GM12891 (cell line): ENCODE measurements around the gene DNHD1.

Experiments
- DNase-seq: peaks from one replicate; pipeline ENCODE4 v3.0.0; 2011; ENCODE audit warnings: low spot score; ENCODE audit not compliant: insufficient read length
- FAIRE-seq: peaks from 2 replicates; lab custom pipeline; 2011; peaks lifted over from hg19 to GRCh38; lab: Jason Lieb, UNC
- PAX5 ChIP-seq: IDR thresholded peaks from 2 replicates; pipeline ENCODE4 v1.6.1; 2011; ENCODE audit warnings: low read length, moderate library complexity, mild to moderate bottlenecking; ENCODE audit not compliant: insufficient read depth, severe bottlenecking
- POLR2A ChIP-seq: IDR thresholded peaks from 2 replicates; pipeline ENCODE4 v1.6.1; 2011; ENCODE audit warnings: low read depth, low read length, control low read depth
- POLR2AphosphoS5 ChIP-seq: IDR thresholded peaks from 2 replicates; pipeline ENCODE4 v1.6.1; 2011; ENCODE audit warnings: low read depth, low read length, control low read depth
- POU2F2 ChIP-seq: IDR thresholded peaks from 2 replicates; pipeline ENCODE4 v1.6.1; 2011; ENCODE audit warnings: low read depth, mild to moderate bottlenecking, control low read depth, low read length, moderate library complexity
- SPI1 ChIP-seq: IDR thresholded peaks from 2 replicates; pipeline ENCODE4 v1.6.1; 2011; ENCODE audit warnings: low read depth, low read length, control low read depth
- TAF1 ChIP-seq: IDR thresholded peaks from 2 replicates; pipeline ENCODE4 v1.6.1; 2011; ENCODE audit warnings: low read depth, low read length, control low read depth

Gene DNHD1

DNA sequence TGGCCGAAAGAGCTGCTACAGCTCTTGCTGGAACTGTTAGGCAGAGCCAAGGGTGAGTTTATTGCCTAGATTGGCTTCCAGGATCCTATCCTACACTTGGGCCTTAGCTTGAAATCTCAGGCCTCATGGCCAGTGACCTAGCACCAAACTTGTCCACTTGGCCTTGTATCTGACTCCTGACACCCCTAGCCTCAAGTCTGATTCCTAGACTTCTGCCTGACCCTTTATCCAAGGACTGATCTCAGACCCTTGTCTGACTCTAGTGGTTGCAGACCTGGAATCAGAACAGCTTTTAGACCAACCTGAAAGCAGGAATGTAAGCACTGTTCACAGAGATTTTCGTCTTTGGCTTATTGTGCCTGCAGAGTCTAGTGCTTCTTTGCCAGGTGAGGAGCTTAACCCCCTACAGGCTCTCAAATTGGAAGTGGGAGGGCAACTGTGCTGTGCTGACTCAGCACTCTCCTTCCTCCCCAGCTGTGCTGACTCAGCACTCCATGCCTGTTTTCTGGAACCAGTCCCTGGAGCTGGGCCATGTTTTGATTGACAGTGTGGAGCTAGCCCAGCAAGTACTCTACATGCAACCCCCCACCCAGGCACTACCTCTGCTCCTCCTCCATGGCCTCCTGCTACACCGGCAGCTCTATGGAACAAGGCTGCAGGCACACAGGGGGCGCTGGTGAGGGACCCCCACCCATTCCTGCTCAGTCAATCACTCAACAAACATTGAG, 71.3 kb downstream of the DNHD1 start:
- DNase-seq (no peak), FAIRE-seq (peak; percentile 38)
- TF ChIP-seq PAX5 (no peak), TAF1 (no peak), POU2F2 (no peak)

DNA sequence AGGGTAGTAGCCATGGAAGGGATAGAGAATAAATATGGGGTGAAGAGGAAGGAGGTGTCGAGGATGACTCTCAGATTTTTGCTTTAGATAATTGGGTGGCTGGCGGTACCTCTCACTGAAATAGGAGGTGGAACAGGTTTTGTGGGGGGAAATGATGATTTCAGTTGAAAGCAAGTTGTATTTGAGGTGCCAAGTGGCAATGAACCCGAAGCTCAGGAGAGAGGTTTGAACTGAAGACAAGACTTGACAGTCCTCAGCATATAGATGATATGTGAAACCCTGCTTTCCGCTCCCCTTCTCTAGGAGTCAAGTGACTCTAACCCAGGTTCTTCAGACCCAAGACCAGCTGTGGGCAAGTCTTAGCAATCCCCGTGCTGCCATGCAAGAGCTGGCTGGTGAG, 72.6 kb downstream of the DNHD1 start:
- DNase-seq: no peak
- FAIRE-seq: no peak
- no peak for TF ChIP-seq POLR2AphosphoS5
- no peak for TF ChIP-seq TAF1
- no peak for TF ChIP-seq POLR2A
- no peak for TF ChIP-seq SPI1
- no peak for TF ChIP-seq PAX5
- TF ChIP-seq POU2F2: no peak

DNA sequence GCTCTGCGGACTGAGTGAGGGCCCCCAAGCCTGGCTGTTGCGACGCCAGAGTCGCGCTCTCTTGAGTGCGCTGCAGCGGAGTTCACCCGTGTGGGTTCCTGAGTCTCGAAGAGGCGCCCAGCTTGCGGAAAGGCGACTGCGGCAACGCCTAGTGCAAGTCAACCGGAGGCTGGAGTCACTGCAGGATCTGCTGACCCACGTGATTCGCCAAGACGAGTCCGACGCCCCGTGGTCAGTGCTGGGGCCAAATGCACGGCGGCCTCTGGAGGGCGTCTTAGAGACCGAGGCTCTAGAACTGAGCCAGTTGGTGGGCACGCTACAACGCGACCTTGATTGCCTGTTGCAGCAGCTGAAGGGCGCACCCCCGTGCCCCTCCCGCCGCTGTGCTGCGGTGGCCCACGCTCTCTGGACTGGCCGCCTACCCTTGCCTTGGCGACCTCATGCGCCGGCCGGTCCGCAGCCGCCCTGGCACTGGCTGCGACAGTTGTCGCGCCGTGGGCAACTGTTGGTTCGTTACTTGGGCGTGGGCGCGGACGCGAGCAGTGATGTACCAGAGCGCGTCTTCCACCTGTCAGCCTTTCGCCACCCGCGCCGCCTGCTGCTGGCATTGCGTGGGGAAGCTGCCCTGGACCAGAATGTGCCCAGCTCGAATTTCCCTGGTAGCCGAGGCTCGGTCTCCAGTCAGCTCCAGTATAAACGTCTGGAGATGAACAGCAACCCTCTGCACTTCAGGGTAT, 73.8 kb downstream of the DNHD1 start:
- TF ChIP-seq PAX5: no peak
- TF ChIP-seq POLR2A: no peak
- TF ChIP-seq POLR2AphosphoS5: no peak
- TF ChIP-seq POU2F2: no peak
- no peak for TF ChIP-seq TAF1
- TF ChIP-seq SPI1: no peak
- no peak for FAIRE-seq

DNA sequence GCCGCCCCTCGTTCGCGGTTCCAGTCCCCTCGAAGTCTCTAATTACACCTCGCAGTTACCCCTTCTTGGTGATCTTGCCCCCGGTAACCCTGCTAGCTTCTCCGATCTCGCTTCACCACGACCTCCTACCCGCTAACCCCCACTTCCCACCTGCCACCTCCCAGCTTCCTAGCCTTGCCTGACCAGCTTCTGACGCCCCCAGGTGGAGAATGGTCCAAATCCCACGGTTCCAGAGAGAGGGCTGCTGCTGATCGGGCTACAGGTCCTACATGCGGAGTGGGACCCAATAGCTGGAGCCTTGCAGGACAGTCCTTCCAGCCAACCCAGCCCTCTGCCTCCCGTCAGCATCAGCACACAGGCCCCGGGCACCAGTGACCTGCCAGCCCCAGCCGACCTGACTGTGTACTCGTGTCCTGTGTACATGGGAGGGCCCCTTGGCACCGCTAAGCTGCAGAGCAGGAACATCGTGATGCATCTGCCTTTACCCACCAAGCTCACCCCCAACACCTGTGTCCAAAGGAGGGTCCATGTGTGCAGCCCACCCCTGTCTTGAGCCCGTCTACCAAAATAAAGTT, 74.4 kb downstream of the DNHD1 start:
- FAIRE-seq: no peak
- DNase-seq: no peak
- no peak for TF ChIP-seq PAX5
- no peak for TF ChIP-seq TAF1
- no peak for TF ChIP-seq POLR2A
- TF ChIP-seq POLR2AphosphoS5: no peak
- TF ChIP-seq POU2F2: no peak
- TF ChIP-seq SPI1: no peak

More for the DNA sequence above, 73.8 kb downstream of the DNHD1 start:
- no peak for DNase-seq

DNA sequence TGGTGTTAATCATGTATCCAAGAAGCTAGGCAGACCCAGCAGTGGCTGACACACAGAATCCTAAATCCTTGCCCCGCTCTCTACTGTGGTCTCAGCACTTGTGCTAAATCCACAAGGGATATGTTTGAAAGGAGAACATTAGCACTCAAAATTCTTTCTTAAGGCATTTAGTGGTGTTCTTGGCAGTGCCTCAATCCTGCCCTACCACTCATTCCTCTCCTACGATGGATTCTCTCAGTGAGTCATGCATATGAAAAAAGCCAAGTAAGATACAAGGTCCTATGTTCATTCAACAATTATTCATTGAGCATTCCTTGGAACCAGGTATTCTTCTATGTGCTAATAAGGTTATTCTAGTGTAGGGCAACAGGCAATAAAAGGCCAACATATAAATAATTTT, 75.1 kb downstream of the DNHD1 start:
- DNase-seq (no peak), FAIRE-seq (no peak)
- TF ChIP-seq POLR2AphosphoS5 (no peak), TAF1 (no peak), POLR2A (no peak), POU2F2 (no peak), SPI1 (no peak), PAX5 (no peak)

DNA sequence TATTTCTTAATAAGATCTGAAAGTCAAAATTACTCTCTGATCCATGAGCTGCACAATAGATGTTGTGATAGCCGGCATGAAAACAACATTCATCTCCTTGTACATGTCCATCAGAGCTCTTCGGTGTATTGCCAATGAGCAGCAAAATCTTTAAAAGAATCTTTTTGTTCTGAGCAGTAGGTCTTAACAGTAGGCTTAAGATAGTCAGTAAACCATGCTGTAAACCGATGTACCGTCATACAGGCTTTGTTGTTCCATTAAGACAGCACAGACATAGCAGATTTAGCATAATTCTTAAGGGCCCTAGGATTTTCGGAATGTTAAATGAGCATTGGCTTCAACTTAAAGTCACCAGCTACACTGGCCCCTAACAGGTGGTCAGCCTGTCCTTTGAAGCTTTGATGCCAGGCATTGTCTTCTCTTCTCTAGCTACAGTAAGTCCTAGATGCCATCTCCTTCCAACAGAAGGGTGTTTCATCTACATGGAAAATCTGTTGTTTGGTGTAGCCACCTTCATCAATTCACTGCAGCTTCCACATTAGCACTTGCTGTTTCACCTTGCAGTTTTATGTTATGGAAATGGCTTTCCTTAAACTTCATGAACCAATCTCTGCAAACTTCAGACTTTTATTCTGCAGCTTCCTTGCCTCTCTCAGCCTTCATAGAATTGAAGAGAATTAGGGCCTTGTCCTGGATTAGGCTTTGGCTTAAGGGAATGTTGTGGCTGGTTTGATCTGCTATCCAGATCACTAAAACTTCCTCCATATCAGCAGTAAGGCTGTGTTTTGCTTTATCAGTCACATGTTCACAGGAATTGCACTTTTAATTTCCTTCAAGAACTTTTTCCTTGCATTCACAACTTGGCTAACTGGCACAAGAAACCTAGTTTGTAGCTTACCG, 78.0 kb downstream of the DNHD1 start:
- DNase-seq (no peak), FAIRE-seq (no peak)
- TF ChIP-seq POU2F2 (no peak), PAX5 (no peak), SPI1 (no peak), POLR2AphosphoS5 (no peak), TAF1 (no peak), POLR2A (no peak)

DNA sequence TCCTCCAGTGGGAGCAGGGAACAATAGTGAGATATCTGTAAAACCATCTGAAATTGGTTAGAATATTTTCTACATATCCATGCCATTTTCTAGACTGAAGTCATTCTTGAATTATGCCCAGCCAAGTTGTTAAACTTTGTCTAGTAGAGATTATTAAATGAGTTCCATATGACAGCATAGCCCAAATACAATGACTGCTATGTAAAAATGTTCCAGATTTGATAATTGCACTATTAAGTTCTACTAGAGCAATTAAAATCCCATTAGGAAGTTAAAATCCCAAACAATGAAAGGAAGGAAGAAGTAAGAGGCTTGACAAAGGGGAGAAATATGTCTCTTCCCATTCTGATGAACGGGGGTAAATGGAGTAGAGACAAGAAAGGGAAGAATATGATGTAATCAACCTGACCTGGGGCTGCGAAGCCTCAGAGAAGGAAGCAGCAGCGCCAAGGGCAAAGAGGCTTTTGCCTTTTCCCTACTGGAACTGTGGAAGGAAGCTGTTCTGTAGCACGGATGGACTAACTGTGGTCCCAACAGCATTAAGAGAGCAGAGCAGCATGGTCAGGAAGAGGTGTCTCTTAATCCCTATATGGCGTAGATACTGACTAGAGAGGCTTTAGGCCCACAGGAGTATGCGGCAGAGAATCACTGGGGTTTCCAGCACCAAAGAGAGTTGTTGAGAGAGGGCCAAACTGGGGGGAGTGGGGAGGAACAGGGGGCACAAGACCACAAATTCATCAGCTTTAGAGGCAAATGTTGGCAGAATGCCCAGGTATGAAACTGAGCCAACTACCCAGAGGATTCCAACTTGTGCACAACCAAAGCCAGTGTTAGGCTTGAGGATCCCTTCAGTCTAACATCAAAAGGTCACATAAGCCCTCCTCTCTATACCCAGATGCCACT, 79.6 kb downstream of the DNHD1 start:
- DNase-seq: no peak
- FAIRE-seq: no peak
- TF ChIP-seq POLR2A (no peak), SPI1 (no peak), POLR2AphosphoS5 (no peak), PAX5 (no peak), TAF1 (no peak), POU2F2 (no peak)

DNA sequence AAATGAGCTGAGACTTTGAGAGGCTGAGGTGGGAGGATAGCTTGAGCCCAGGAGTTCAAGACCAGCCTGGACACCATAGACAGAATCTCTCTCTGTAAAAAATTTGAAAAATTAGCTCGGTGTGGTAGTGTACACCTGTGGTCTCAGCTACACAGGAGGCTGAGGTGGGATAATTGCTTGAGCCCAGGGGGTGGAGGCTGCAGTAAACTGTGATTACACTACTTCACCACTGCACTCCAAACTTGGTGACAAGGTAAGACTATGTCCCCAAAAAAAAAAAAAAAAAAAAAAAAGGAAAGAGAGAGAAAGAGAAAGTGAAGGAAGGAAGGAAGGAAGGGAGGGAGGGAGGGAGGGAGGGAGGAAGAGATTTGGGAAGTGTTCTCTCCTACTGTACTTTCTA, 81.1 kb downstream of the DNHD1 start:
- DNase-seq (no peak), FAIRE-seq (no peak)
- TF ChIP-seq SPI1: no peak
- TF ChIP-seq TAF1: no peak
- no peak for TF ChIP-seq POLR2A
- no peak for TF ChIP-seq PAX5

DNA sequence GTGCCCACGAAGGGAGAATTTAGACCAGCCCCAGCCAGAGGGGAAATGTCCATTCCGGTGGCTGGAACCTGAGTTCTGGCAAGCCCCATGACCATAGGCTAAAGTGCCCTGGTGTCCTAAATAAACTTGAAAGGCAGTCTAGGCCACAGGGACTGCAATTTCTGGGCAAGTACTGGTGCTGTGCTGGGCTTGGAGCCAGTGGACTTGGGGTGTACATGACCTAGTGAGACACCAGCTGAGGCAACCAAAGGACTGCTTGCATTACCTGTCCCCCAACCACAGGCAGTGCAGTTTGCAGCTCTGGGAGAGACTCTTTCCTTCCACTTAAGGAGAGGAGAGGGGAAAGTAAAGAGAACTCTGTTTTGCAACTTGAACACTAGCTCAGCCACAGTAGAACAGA, 82.6 kb downstream of the DNHD1 start:
- no peak for DNase-seq
- FAIRE-seq: no peak
- TF ChIP-seq POU2F2 (no peak), PAX5 (no peak), POLR2A (no peak), POLR2AphosphoS5 (no peak), SPI1 (no peak), TAF1 (no peak)
